DMS53 treated with DMSO at 0.1 percent for 48 hours (cell line): ENCODE data around the gene SORCS2.

ENCODE experiments used
- DNase-seq: peaks from one replicate; lab custom pipeline; 2025; ENCODE audit not compliant: unreplicated experiment; lab: John Stamatoyannopoulos, UW

Gene SORCS2

DNA sequence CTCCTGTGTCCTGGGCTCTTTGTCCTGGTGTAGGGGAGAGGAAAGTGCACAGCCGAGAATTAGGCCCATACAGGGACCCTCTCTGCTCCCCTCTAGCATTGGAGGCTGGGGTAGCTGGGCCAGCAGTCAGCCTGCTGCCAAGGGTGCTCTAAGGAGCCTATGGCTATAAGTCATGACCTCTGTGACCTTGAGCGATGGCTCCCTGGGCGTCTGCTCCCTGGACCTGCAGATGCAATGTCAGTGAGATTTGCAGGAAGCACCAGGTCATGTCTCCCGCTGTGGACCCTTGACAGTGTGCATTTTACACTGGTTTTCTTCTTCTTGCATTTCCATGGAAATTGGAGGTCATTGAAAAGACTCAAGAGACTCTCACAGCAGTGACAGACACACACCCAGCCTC lies 476.5 kb downstream of the SORCS2 start:
- DNase-seq: no peak

DNA sequence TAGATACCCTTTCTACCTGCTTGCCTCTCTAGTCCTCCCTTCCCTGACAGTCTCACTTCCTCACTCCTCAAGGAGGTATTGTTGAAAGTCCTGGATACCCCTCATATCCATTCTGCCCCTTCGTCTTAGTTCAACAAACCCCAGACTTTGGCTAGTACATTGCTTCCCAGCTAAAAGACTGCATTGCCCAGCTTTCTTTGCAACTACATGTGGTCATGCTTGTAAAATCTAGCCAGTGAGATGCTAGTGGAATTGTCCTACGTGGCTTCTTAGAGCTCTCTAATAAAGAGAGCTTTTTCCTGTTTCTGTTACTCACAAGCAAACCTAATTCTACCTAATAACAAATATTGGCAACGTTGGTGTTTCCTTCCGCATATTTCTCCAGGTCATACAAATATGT lies 480.3 kb downstream of the SORCS2 start:
- DNase-seq: no peak

DNA sequence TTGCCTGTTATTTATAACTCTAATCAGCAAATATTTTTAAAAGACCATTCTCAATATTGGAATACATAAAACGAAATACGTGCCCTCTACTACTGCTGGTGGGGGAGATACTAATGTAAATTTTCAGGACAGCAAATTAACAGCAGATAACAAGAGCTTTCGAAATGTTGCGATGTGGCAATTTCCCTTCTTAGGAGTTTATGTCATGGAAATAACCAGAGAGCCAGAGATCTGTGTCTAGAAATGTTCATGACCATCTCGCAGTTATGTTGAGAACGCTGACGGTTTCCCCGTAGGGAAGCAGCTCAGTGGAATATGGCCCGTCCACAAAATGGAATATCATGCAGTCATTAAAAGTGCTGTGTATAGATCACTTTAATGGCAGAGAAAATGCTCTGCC lies 480.8 kb downstream of the SORCS2 start:
- no peak for DNase-seq

DNA sequence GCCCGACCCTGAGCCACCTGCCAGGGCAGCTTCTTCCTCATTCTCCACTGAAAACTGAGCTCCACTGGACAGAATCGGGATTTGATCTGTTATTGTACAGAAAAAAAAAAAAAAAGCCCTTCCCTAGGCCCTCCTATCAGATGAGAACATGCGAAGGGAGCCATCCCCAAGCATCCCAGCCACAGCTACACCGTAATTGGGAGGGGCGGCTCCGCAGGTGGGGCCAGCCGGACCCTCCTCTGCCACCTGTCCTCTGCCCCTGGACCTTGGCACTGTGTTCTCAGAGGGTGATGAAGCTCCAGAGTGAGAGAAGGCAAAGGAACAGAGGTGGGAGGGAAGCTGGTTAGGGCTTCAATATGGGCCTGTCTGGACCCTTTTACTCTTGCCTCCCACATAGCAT lies 482.4 kb downstream of the SORCS2 start:
- DNase-seq: no peak

DNA sequence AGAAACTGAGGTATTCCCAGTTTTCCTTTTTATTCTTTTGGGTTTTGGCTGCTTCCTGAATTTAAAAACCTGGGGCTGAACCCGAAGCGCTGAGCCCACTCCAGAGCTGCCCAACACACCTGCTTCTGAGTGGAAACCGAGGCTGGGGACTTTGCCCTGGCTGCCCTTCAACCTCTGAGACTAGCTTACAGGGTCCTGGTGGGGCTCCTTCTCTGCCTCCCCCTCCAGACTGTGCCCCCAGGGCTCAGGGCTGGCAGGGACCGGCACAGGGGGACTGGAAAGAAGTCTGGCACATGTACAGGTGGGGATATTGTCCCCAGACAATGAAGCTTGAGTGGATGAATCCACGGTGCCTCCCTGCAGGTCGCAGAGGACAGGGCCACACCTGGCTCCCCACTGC lies 482.8 kb downstream of the SORCS2 start:
- no peak for DNase-seq

DNA sequence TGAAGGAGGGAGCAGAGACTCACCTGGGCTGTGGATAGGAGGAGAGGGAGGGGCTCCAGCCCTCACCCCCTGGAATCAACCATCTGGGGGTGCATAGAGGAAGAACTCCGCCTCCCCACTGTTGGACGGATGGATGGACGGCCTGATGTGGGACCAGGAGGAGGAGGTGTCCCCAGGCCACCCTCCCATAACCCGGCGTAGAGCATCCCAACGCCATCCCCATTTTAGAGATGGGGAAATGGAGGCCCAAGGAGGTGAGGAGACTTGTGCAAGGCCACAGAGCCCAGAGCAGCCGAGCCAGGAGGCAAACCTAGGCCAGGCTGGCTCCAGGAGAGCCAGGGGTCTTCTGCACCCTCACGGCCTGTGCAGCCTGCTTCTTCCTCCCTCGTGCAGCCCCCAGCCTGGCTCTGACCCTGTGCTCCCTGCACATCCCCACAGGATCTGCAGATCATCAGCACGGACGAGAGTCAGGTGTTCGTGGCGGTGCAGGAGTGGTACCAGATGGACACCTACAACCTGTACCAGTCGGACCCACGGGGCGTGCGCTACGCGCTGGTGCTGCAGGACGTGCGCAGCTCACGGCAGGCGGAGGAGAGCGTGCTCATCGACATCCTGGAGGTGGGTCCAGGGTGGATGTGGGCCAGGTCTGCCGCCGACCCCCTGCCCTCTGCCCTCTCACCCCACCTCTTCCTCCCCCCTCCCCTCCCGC lies 483.4 kb downstream of the SORCS2 start:
- no peak for DNase-seq

DNA sequence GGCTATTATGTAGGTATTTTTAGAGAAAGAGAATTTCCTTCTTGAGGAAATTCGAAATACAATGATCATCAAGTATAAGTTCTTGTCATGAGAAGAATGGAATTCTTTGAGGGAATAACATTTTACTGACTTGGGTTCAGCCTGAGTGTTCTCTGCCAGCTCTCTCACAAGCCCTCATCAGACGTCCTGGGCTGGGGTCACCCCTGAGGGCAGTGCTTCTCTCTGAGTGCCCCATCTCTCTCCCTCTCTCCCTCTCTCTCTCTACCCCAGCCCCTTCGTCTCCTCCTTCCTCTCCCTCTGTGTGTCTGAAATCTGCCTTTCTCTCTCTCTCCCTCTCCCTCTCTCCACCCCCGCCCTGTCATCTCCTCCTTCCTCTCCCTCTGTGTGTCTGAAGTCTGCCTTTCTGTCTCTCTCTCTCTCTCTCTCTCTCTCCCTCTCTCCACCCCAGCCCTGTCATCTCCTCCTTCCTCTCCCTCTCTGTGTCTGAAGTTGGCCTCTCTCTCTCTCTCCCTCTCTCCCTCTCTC lies 484.1 kb downstream of the SORCS2 start:
- no peak for DNase-seq

DNA sequence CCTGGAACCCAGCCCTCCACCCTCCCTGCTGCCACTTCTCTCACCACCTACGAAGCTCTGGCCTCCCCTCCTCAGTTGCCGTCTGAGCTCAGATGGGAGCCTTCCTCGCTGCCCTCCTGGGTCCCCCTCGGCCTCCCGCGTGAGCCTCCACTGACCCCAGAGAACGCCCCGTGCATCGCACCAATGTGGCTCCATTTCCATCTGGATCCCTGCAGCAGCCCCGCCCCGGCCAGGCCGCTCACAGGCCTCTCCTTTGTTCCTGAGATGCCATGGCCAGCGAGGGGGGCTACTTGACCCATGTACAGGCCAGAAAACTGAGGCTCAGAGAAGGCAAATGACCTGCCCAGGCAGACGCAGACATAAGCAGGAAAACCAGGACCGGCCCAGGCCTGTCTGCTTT lies 484.7 kb downstream of the SORCS2 start:
- DNase-seq: no peak

DNA sequence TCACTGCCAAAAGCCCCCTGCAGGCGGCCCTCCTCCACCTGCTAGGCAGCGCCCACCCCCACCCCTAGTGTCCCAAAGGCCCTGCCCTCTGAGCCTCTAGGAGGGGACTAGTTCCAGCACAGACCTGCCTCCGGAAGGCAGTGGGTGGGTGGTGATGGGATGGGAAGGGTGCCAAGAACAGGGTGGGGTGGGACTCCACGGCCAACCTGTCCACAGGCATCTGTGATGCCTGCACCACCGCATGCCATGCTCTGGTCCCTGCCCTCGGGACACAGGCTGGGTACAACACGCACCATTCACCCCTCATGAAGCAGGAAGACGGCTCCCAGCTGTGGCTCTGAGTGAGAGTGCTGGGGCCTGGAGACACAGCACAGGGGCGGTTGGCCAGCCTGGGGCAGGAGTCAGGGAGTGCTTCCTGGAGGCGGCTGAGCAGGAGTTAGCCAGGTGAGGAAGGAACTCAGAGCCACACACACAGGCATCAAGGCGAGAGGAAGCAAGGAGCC lies 485.5 kb downstream of the SORCS2 start:
- DNase-seq: no peak

DNA sequence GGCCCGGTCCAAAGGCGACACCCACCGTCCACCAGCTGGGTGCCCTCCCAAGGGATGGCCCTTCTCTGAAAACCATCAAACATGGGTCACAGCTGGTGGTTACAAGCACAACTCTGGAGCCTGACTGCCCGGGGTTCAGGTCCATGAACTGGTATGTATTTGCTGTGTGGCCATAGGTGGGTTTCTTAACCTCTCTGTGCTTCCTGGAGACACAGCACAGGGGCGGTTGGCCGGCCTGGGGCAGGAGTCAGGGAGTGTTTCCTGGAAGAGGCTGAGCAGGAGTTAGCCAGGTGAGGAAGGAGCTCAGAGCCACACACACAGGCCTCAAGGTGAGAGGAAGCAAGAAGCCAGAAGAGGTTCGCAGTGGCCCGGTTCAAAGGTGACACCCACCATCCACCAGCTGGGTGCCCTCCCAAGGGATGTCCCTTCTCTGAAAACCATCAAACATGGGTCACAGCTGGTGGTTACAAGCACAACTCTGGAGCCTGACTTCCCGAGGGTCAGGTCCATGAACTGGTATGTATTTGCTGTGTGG lies 486.0 kb downstream of the SORCS2 start:
- no peak for DNase-seq

DNA sequence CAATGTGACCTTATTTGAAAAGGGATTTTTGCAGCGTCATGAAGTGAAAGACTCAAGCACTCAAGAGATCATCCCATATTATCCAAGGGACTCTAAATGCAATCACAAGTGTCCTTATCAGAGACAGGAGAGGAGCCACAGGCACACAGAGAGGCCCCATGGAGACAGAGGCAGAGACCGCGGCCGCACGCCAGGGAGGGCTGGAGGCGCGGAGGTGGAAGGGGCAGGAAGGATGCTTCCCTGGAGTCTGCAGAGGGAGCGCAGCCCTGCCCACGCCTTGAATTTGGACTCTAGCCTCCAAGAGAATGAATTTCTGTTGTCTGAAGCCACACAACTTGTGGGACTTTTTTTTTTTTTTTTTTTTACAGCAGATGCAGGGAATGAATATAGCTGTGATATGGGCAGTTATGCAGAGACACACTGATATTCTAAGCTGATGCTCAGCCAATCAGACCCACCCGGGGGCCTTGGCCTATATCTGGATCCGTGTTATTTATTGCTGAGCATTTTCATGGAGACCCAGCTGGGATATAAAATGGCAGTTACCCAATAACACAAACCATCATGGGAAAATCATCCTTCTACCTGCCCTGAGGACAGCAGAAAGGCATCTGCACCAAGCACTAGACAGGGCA lies 487.2 kb downstream of the SORCS2 start:
- no peak for DNase-seq

DNA sequence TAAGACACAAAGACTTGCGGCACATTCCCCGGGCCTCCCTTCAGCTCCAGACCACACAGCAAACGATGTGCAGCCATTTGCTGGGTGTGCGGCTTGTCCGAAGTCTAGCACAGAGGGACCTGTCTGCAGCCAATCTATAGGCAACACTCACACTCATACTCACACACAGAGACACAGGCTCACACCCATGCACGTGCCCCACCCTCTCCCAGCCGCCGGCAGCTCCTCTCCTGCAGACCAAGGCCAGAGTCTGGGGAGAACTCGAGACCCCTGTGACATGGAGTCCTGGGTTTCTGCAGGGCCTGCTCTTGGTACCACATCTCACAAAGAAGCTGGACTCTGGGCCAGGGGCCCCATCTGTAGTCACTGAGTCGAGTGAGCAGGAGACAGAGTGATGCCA lies 487.8 kb downstream of the SORCS2 start:
- DNase-seq: no peak

DNA sequence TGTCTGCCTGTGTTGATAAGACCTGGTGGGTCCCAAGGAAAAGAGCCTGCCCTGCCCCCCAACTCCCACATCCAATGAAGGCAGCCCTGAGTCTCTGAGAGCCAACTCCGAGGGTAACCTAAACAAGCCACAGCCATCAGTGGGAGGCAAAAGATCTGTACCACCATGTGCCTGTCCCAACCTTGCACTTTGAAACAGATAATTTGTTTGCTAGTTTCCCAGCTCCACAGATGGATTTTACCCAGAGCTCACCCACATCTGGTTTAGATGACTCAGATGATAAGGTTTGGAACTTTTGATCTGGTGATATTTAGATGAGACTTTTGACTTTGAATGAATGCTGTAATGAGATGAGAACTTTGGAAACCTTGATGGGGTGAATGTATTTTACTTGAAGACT lies 488.4 kb downstream of the SORCS2 start:
- no peak for DNase-seq

DNA sequence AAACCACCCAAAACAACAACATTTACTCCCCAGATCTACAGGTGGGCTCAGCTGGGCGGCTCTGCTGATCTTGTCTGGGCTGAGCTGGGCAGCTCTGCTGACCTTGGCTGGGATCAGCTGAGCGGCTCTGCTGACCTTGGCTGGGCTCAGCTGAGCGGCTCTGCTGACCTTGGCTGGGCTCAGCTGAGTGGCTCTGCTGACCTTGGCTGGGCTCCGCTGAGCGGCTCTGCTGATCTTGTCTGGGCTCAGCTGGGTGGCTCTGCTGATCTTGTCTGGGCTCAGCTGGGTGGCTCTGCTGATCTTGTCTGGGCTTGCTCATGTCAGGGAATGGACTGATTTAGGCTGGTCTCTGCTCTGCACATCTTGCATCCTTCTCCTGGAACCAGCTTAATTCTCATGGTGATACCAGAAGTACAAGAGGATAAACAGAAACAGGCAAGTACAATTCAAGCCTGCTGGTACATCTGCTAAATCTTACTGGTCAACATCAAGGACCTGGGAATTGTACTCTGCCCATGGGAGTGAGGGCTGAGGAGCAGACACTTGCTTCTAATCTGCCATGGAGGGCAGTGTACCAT lies 490.9 kb downstream of the SORCS2 start:
- no peak for DNase-seq

DNA sequence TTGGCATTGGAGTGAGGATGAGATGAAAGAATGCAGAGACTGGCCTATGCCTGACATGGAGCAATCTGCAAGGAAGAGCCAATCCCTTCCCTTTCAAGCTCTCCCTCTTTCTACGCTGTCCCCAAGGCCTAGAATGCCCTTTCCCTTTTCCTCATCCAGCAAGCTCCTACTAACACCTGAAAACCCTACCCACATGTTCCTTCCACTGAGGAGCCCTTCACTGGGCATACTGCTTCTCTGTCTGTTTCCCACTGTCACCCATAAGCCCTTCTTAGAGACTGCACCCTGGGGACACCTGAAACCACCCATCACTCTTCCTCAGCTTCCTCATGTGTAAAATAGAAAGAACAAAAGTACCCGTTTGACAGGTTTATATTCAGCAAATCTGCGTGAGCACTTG lies 492.0 kb downstream of the SORCS2 start:
- DNase-seq: no peak

DNA sequence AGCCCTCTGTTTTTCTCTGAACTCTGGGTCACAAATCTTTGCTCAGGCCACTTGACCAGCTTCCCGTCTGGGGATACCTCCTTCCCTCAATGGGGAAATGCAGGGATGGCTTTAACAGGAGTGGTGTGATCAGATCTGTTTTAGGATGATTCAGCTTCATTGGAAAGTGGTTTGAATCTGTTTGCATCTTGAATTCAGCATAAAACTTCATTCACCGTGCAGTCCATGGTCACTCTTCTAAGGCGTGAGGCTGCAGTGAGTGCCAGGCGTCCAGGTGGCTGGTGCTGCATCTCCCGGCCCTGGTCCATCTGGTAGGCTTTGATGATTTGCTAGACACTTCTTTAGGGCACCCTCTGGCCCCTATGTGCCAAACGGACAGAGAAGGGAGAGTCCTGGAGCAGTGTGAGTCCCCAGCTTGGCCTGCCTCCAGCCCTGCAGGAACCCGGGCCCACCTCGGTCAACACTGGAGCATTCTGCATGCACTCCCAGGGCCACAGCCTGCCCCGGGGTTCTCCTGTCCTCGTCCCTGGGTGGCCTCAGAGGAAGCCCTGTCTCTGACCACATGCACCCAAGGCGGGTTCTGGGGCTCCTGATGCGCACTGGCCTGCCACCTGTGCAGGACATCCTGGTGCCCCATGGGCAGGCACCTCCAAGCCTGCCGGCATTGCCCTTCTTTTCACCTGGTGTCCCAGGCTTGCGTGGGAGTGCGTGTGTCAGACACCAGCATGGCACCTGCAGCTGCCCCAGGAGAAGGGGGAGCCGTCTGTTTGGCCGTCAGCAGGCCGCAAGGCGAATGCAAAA lies 493.9 kb downstream of the SORCS2 start:
- no peak for DNase-seq

DNA sequence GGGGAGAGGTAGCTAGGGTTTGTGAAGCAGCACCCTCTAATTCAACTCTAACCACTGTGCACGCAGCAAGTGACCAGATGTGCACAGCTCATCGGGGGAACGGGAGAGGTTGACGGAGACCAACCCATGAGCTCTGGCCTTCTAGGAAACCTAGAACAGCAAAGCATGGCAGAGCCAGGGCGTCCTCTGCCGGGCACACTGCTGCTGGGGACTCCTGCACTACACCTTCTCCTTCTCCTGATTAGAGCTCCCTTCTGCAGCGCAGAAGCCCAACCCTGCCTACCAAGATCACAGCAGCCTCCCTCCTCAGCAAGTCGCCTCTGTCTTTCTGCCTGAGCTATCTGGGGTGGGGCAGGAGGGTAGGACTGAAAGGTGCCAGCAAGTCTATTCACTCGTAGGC lies 494.7 kb downstream of the SORCS2 start:
- DNase-seq: no peak

DNA sequence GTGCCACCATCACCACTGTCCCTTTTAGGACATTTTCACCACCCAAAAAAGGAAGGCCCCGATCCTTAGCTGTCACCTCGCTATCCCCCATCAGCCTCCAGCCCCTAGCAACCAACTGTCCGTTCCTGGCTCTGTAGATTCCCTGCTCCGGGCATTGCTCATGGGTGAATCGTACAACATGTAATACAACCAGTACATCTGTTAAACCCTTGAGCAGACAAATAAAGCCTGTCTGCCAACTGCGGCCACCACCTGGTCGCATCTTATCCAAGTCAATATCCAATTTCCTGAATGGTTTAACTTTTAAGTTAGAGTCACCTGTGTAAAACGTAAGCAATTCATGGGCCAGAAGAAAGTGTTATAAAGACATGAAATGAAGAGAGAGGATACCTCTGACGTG lies 495.5 kb downstream of the SORCS2 start:
- DNase-seq: no peak

DNA sequence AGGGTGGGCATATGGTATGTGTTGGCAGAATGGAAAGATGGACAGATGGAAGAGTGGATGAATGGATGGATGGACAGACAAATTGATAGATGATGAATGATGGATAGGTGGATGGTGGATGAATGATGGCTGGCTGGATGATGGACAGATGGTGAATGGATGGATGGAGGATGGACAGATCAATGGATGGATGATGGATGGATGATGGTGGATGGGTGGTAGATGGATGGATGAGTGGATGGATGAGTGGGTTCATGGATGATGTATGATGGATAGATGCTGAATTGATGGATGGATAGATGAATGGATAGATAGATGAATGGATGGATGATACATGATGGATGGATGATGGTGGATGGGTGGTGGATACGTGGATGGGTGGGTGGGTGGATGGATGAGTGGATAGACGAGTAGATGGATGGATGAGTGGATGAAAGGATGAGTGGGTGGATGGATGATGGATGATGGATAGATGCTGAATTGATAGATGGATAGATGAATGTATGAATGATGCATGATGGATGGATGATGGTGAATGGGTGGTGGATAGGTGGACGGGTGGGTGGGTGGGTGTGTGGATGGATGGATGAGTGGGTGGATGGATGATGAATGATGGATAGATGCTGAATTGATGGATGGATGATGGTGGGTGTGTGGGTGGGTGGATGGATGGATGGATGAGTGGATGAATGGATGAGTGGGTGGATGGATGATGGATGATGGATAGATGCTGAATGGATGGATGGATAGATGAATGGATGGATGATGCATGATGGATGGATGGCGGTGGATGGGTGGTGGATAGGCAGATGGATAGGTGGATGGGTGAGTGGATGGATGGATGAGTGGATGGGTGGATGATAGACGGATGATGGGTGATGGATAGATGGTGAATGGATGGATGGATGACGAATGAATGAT lies 497.7 kb downstream of the SORCS2 start:
- no peak for DNase-seq

DNA sequence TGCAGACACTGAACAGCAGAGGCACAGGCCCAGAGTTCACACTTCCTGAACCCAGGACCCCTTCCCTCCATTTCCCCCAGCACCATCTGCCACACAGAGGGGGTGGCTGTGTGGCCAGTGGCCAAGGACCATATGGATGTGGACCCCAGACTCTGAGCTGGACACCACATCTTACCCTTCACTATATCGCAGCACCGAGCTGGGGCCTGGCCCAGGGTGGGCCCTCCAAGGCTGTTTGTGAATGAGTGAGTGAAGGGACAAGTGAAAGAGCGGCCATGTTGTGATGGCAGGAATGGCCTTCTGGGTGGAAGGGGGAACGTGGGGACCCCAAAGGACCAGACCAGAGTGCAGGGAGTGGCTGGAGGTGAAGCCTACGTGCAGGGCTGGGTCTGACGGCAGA lies 498.7 kb downstream of the SORCS2 start:
- DNase-seq: no peak
